Measurements from ENCODE around the gene RBM26.

The RBM26 gene

GRCh38 chr13:79379274-79379673 lies 26.8 kb downstream of the RBM26 start:
- TF ChIP-seq, protein P1, sequence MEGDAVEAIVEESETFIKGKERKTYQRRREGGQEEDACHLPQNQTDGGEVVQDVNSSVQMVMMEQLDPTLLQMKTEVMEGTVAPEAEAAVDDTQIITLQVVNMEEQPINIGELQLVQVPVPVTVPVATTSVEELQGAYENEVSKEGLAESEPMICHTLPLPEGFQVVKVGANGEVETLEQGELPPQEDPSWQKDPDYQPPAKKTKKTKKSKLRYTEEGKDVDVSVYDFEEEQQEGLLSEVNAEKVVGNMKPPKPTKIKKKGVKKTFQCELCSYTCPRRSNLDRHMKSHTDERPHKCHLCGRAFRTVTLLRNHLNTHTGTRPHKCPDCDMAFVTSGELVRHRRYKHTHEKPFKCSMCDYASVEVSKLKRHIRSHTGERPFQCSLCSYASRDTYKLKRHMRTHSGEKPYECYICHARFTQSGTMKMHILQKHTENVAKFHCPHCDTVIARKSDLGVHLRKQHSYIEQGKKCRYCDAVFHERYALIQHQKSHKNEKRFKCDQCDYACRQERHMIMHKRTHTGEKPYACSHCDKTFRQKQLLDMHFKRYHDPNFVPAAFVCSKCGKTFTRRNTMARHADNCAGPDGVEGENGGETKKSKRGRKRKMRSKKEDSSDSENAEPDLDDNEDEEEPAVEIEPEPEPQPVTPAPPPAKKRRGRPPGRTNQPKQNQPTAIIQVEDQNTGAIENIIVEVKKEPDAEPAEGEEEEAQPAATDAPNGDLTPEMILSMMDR (IDR thresholded peaks at IDR 0.05; ENCODE audit: low read depth, low read length) = no peak
- no peak overlapping the region for H3K4me3 ChIP-seq (ENCODE audit: low read depth, low read length)

GRCh38 chr13:79376843-79377242 lies 29.2 kb downstream of the RBM26 start:
- TF ChIP-seq, protein P1 (IDR thresholded peaks at IDR 0.05; ENCODE audit: low read depth, low read length) = no peak
- no peak overlapping the region for H3K4me3 ChIP-seq (ENCODE audit: low read depth, low read length)

DNA sequence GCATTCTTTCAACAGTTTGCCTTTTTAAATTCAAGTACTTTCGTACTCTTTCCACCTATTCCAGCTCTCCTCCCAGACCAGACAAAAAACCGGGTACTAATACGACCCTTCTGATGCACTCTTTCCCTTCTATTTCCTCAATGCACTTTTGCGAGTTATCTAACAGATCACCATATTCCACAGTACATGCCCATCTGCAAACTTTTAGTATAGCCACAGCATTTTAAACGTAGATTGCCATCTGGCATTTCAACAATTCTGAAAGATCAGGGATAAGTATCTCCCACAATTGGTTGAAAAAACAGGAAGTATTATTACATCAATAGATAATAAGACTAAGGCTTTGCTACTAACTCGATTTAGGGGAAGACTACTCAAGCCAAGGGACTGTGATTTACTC lies 31.5 kb downstream of the RBM26 start:
- TF ChIP-seq, protein P1 (IDR thresholded peaks at IDR 0.05; ENCODE audit: low read depth, low read length) = no peak

GRCh38 chr13:79373916-79374315 lies 32.1 kb downstream of the RBM26 start:
- no peak overlapping the region for H3K4me3 ChIP-seq (ENCODE audit: low read depth, low read length)
- TF ChIP-seq, protein P1 (IDR thresholded peaks at IDR 0.05; ENCODE audit: low read depth, low read length) = no peak

More for the DNA sequence above, 31.5 kb downstream of the RBM26 start:
- no peak overlapping the region for H3K4me3 ChIP-seq (ENCODE audit: low read depth, low read length)

GRCh38 chr13:79369226-79369625 lies 36.8 kb downstream of the RBM26 start:
- H3K4me3 ChIP-seq (ENCODE audit: low read depth, low read length) = no peak overlapping the region
- TF ChIP-seq, protein P1 (IDR thresholded peaks at IDR 0.05; ENCODE audit: low read depth, low read length) = no peak

DNA sequence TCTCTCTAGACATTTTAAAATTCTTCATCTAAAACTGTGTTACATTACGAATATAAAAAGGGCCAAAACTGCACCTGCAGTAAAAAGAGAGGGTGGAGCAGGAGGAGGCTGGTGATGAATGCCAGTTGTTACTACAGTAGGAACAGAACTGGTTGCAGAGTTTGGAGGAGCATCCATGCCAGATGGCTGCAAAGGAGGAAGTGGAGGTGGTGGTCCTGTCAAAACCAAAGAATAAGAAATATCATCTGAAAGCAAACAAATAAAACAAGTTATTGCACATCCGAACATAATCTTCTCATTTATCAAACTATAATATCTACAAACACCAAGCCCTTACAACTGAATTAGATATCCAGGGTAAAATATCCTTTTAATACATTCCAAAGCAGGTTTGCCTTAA lies 40.1 kb downstream of the RBM26 start:
- no peak overlapping the region for H3K4me3 ChIP-seq (ENCODE audit: low read depth, low read length)
- TF ChIP-seq, protein P1 (IDR thresholded peaks at IDR 0.05; ENCODE audit: low read depth, low read length) = no peak

DNA sequence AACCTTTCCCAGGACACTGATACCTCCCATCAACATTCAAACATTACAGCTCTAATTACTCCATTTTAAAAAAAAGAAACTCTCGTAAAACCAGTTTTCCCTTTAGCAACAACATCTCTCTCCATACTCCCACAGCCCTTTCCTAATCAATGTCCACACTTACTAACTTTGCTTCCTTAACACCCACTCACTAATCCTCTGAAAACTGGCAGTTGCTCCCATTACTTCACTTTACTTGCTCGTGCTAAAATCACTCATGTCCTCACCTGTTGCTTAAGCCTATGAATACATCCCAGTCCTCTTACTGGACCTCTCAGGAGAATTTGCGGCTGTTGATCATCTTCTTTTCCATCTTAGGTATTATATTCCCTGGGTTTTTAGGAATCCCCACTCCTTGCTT lies 44.8 kb downstream of the RBM26 start:
- TF ChIP-seq, protein P1 (IDR thresholded peaks at IDR 0.05; ENCODE audit: low read depth, low read length) = no peak
- no peak overlapping the region for H3K4me3 ChIP-seq (ENCODE audit: low read depth, low read length)

Measured in WI38 (cell line).